ENCODE results near the gene NRROS.

GRCh38 chr3:196706731-196707130 is 67.2 kb downstream of the NRROS start:
- no peak for TF ChIP-seq CTCF (IDR thresholded peaks at IDR 0.05)
- no peak for TF ChIP-seq POLR2A (IDR thresholded peaks at IDR 0.05)

All from body of pancreas (tissue), 4 donors.